DOHH2 (cell line): ENCODE data around the gene ADAMTS2.

ENCODE experiments used
- H3F3A ChIP-seq: fragments of 200-600 bp; sonication (generic), shearing (Covaris generic); 2 replicates; pipeline ENCODE4 v1.6.0; 2016; ENCODE audit warnings: antibody characterized with exemption, mild to moderate bottlenecking; ENCODE audit not compliant: control insufficient read depth, insufficient read depth
- H3K27ac ChIP-seq: fragments of 200-600 bp; sonication (generic); 2 replicates; pipeline ENCODE4 v1.5.1; 2014; ENCODE audit warnings: low read depth, mild to moderate bottlenecking, low read length, moderate library complexity
- H3K27me3 ChIP-seq: fragments of 200-600 bp; sonication (generic); 2 replicates; pipeline ENCODE4 v1.6.1; 2014; ENCODE audit warnings: mild to moderate bottlenecking, low read length, mixed read lengths; ENCODE audit not compliant: control insufficient read depth
- H3K36me3 ChIP-seq: fragments of 200-600 bp; sonication (generic); 2 replicates; pipeline ENCODE4 v1.6.1; 2014; ENCODE audit warnings: mild to moderate bottlenecking, low read length, moderate library complexity, mixed read lengths; ENCODE audit not compliant: control insufficient read depth
- H3K4me1 ChIP-seq: fragments of 200-600 bp; sonication (generic); 2 replicates; pipeline ENCODE4 v1.6.1; 2014; ENCODE audit warnings: mild to moderate bottlenecking, low read length, mixed read lengths; ENCODE audit not compliant: control insufficient read depth
- H3K4me2 ChIP-seq: fragments of 200-600 bp; sonication (generic); 2 replicates; pipeline ENCODE4 v1.6.0; 2014; ENCODE audit warnings: mild to moderate bottlenecking, low read length, moderate library complexity
- H3K4me3 ChIP-seq: fragments of 200-600 bp; sonication (generic); 2 replicates; pipeline ENCODE4 v1.5.1; 2014; ENCODE audit warnings: mild to moderate bottlenecking, low read length, mixed read lengths
- H3K79me2 ChIP-seq: fragments of 200-600 bp; sonication (generic); 2 replicates; pipeline ENCODE4 v1.6.1; 2014; ENCODE audit warnings: mild to moderate bottlenecking, low read length, mixed read lengths; ENCODE audit not compliant: control insufficient read depth
- H3K9me2 ChIP-seq: fragments of 200-600 bp; sonication (generic); replicated peaks from 2 replicates; pipeline ENCODE4 v1.6.1; 2014; ENCODE audit warnings: mild to moderate bottlenecking, low read length, mixed read lengths; ENCODE audit not compliant: control insufficient read depth
- H3K9me3 ChIP-seq: fragments of 200-600 bp; sonication (generic); 2 replicates; pipeline ENCODE4 v1.6.1; 2014; ENCODE audit warnings: antibody characterized with exemption, low read length, mixed read lengths; ENCODE audit not compliant: control insufficient read depth, insufficient read depth
- H4K20me1 ChIP-seq: fragments of 200-600 bp; sonication (generic); 2 replicates; pipeline ENCODE4 v1.6.0; 2014; ENCODE audit warnings: low read depth, mild to moderate bottlenecking, antibody characterized with exemption, low read length, moderate library complexity; ENCODE audit not compliant: control insufficient read depth, insufficient read depth
- CTCF ChIP-seq: fragments of 200-600 bp; sonication (generic); IDR thresholded peaks from one replicate; pipeline ENCODE4 v1.5.1; 2014; ENCODE audit warnings: antibody characterized with exemption, mild to moderate bottlenecking, low read depth, low read length; ENCODE audit not compliant: poor library complexity, severe bottlenecking
- EZH2phosphoT487 ChIP-seq: fragments of 200-600 bp; sonication (generic); IDR thresholded peaks from 2 replicates; pipeline ENCODE4 v1.6.1; 2017; ENCODE audit warnings: borderline replicate concordance, mild to moderate bottlenecking, antibody characterized with exemption, low read length, moderate library complexity, mixed read lengths

The ADAMTS2 gene

GRCh38 chr5:179184521-179185050 is 160.7 kb downstream of the ADAMTS2 start:
- Histone ChIP-seq H3F3A (no peaks in the 10 kb centered on the region), H3K27ac (no peak overlapping the region), H3K4me2 (no peak overlapping the region), H3K27me3 (no peaks in the 10 kb centered on the region), H3K36me3 (no peaks in the 10 kb centered on the region), H4K20me1 (no peaks in the 10 kb centered on the region), H3K9me2 (no peaks in the 10 kb centered on the region), H3K4me1 (no peaks in the 10 kb centered on the region), H3K4me3 (no peak overlapping the region), H3K79me2 (no peaks in the 10 kb centered on the region), H3K9me3 (no peaks in the 10 kb centered on the region)
- TF ChIP-seq CTCF (no peak), EZH2phosphoT487 (no peak)

GRCh38 chr5:179183481-179183880 is 161.8 kb downstream of the ADAMTS2 start:
- H3K4me1 ChIP-seq, result no peaks in the 10 kb centered on the region
- no peak for TF ChIP-seq CTCF
- no peak for TF ChIP-seq EZH2phosphoT487
- no peaks in the 10 kb centered on the region for H3K9me3 ChIP-seq
- no peaks in the 10 kb centered on the region for H3K36me3 ChIP-seq
- H3K27ac ChIP-seq, result no peak overlapping the region
- no peaks in the 10 kb centered on the region for H3K9me2 ChIP-seq
- H3F3A ChIP-seq, result no peaks in the 10 kb centered on the region
- no peaks in the 10 kb centered on the region for H4K20me1 ChIP-seq
- H3K27me3 ChIP-seq, result no peaks in the 10 kb centered on the region
- no peak overlapping the region for H3K4me2 ChIP-seq
- no peaks in the 10 kb centered on the region for H3K79me2 ChIP-seq
- no peak overlapping the region for H3K4me3 ChIP-seq

GRCh38 chr5:179182601-179183000 is 162.7 kb downstream of the ADAMTS2 start:
- no peaks in the 10 kb centered on the region for H4K20me1 ChIP-seq
- H3K27me3 ChIP-seq, result no peaks in the 10 kb centered on the region
- H3F3A ChIP-seq, result no peaks in the 10 kb centered on the region
- no peaks in the 10 kb centered on the region for H3K4me1 ChIP-seq
- no peaks in the 10 kb centered on the region for H3K9me2 ChIP-seq
- TF ChIP-seq CTCF, result no peak
- TF ChIP-seq EZH2phosphoT487, result no peak
- no peak overlapping the region for H3K27ac ChIP-seq
- H3K79me2 ChIP-seq, result no peaks in the 10 kb centered on the region
- no peaks in the 10 kb centered on the region for H3K9me3 ChIP-seq
- H3K4me3 ChIP-seq, result no peak overlapping the region
- no peaks in the 10 kb centered on the region for H3K36me3 ChIP-seq
- H3K4me2 ChIP-seq, result no peak overlapping the region

- Histone ChIP-seq H3K79me2 (no peaks in the 10 kb centered on the region), H3K4me3 (no peak overlapping the region), H3K27me3 (no peaks in the 10 kb centered on the region), H3K4me2 (no peak overlapping the region), H3K9me3 (no peaks in the 10 kb centered on the region), H3K4me1 (no peaks in the 10 kb centered on the region), H3K36me3 (no peaks in the 10 kb centered on the region), H3K9me2 (no peaks in the 10 kb centered on the region), H3F3A (no peaks in the 10 kb centered on the region), H4K20me1 (no peaks in the 10 kb centered on the region), H3K27ac (no peak overlapping the region)
- TF ChIP-seq EZH2phosphoT487 (no peak), CTCF (no peak)
Observed at GRCh38 chr5:179181988-179182387, 163.3 kb downstream of the ADAMTS2 start.
